ENCODE results near the gene HLX. TPM values are rescaled to one million over a fixed set of nuclear protein-coding genes. Genes with fewer than 3 reads are reported as not detected.
A peak's percentile ranks its signal among the peaks of the same experiment; 100 is the strongest.

Gene HLX
- total and polyA plus RNA-seq, 7 experiments from 2014 or later, result 0.27 to 11.0 (median 2.1) TPM; not detected in 3

DNA sequence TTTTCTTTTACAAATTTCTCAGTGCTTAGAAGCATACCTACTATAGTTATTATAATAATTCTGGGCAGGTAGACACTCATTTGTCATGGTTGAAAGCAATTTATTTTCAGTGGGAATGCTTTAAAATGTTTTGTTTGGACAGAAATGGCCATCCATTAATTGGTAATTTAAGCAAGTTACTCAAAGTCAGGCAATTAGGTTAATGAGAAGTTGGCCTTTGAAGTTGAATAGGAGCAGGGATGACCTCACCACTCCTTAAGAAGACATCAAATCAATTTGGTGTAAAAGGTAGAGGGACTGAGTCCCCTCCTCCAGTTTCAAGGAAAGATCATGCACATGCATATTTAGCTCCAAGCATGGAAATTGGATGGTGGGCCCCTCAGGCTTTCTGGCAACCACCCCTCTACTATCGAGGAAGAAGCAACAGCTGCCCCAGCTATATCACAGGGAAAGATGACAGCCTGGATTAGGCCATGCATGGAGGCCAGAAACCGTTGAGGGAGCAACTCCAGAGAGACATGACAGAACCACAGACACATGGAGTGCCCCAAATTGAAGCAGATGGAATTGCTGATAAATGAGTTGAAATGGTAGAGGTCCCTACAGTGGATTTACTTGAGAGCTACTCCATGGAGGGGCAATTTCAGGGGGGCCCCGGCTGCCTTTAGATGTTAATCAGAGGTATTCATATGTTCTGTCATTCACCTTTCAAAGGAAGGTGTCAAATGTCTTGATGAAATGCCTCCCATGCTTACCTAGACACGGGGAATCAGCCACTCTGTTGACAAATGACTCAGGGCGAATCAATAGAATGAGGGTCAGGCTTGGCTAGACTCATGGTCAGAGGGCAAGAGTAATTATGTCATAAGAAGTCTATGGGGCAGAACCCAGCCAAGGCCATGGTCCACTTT is 26.7 kb downstream of the HLX start:
- Histone ChIP-seq H3K4me1 (ENCODE audit: control insufficient read depth in 2 of 2, insufficient read depth in 2 of 2, low read length in 2 of 2) (no peaks in the 10 kb centered on the region), H3K27ac (ENCODE audit: low read depth, low read length) (no peak overlapping the region), H3K9me3 (ENCODE audit: control insufficient read depth in 2 of 3, low read length in 3 of 3) (no peaks in the 10 kb centered on the region), H3K27me3 (ENCODE audit: control insufficient read depth in 2 of 2, insufficient read depth in 2 of 2, low read length in 2 of 2) (no peaks in the 10 kb centered on the region), H3K36me3 (ENCODE audit: control insufficient read depth in 2 of 3, insufficient read depth in 3 of 3, low read length in 3 of 3) (no peaks in the 10 kb centered on the region), H3K4me3 (ENCODE audit: low read length) (no peak overlapping the region)
- intact Hi-C loops (cut with micrococcal nuclease), result no loop called here
- no peak for DNase-seq
- POLR2A ChIA-PET, result no interaction called here
- Mint-ChIP-seq H3K27ac (no peak overlapping the region), H3K4me1 (no peaks in the 10 kb centered on the region), H3K27me3 (peaks cover 0 to 41% (median 12%) of the 10 kb centered on the region in 5 donors), H3K9me3 (peaks cover 0 to 3% (median 0%) of the 10 kb centered on the region in 11 donors), H3K4me3 (no peak overlapping the region), H3K36me3 (no peaks in the 10 kb centered on the region)
- CTCF ChIA-PET, result no interaction called here
- ATAC-seq, result no peak

DNA sequence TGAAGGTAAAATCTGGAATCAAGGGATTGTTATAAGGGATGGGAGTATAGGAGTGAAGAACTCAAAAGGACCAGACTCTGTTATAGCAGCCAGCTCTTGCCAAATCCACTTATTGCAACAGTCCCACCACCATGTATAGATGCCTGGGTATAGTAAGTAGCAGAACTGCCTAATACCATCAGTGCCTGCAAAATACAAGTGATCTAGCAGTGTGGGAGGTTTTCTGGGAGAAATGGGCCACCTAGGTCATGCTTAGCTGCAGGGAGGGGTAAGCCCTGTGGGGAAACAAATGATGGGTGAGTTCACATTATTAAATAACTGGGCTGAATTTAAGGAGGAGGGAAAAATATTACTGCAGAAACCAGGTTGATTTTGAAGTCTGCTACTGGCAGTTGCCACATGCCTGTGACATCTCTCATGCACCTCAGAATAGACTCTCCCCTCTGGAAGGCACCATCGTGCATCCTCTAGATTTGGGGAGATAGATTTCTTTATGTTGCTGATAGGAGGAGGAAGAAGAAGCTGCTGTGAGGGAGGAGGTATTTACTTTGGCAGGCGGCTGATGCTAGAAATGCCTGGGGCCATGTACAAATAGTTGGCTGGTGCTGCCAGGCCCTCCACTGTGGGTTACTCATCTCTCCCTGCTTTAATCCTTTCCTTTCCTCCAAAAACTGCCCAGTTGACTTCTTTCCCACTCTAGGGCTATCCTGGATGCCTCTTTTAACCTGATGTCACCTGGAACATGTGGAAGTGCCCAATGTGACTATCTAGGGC is 27.5 kb downstream of the HLX start:
- ChIA-PET POLR2A (no interaction called here), CTCF (no interaction called here)
- no peaks in the 10 kb centered on the region for H3K27me3 ChIP-seq (ENCODE audit: control insufficient read depth in 2 of 2, insufficient read depth in 2 of 2, low read length in 2 of 2)
- Mint-ChIP-seq H3K9me3 (peaks cover 0 to 3% (median 0%) of the 10 kb centered on the region in 11 donors), H3K27me3 (peaks cover 0 to 37% (median 20%) of the 10 kb centered on the region in 5 donors), H3K4me3 (no peak overlapping the region), H3K36me3 (no peaks in the 10 kb centered on the region), H3K4me1 (no peaks in the 10 kb centered on the region), H3K27ac (no peak overlapping the region)
- no peak overlapping the region for H3K4me3 ChIP-seq (ENCODE audit: low read length)
- H3K27ac ChIP-seq (ENCODE audit: low read depth, low read length), result no peak overlapping the region
- H3K4me1 ChIP-seq (ENCODE audit: control insufficient read depth in 2 of 2, insufficient read depth in 2 of 2, low read length in 2 of 2), result no peaks in the 10 kb centered on the region
- intact Hi-C loops (cut with micrococcal nuclease), result no loop called here
- H3K9me3 ChIP-seq (ENCODE audit: control insufficient read depth in 2 of 3, low read length in 3 of 3), result no peaks in the 10 kb centered on the region
- DNase-seq (no peak), ATAC-seq (no peak)
- no peaks in the 10 kb centered on the region for H3K36me3 ChIP-seq (ENCODE audit: control insufficient read depth in 2 of 3, insufficient read depth in 3 of 3, low read length in 3 of 3)

DNA sequence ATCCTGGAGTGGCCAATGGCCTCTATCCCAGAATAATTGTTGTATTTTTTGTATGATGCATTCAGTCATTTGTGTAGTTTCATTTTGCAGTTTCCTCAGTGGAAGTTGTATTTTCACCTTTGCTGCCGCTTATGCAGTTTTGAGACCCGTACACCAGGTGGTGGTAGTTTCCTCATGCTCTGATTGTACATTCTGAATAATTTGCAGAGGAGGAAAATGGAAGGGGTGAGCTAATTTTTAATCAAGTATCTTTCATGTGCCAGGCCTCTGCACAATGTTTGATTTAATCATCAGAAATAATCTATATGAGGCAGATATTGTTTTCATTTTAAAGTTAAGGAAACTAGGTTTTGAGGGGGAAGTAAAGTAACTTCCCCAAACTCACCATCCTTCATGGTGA is 29.5 kb downstream of the HLX start:
- Mint-ChIP-seq H3K27me3 (peaks cover under 1 to 45% (median 20%) of the 10 kb centered on the region in 5 donors), H3K4me3 (no peak overlapping the region), H3K4me1 (no peaks in the 10 kb centered on the region), H3K36me3 (no peaks in the 10 kb centered on the region), H3K27ac (no peak overlapping the region), H3K9me3 (peaks cover 0 to 3% (median 0%) of the 10 kb centered on the region in 11 donors)
- ATAC-seq, result no peak
- Histone ChIP-seq H3K9me3 (ENCODE audit: control insufficient read depth in 2 of 3, low read length in 3 of 3) (no peaks in the 10 kb centered on the region), H3K27ac (ENCODE audit: low read depth, low read length) (no peak overlapping the region), H3K27me3 (ENCODE audit: control insufficient read depth in 2 of 2, insufficient read depth in 2 of 2, low read length in 2 of 2) (no peaks in the 10 kb centered on the region), H3K4me1 (ENCODE audit: control insufficient read depth in 2 of 2, insufficient read depth in 2 of 2, low read length in 2 of 2) (no peaks in the 10 kb centered on the region), H3K4me3 (ENCODE audit: low read length) (no peak overlapping the region), H3K36me3 (ENCODE audit: control insufficient read depth in 2 of 3, insufficient read depth in 3 of 3, low read length in 3 of 3) (no peaks in the 10 kb centered on the region)
- DNase-seq, result no peak
- POLR2A ChIA-PET, result no interaction called here
- CTCF ChIA-PET, result no interaction called here
- intact Hi-C loops (cut with micrococcal nuclease), result no loop called here

DNA sequence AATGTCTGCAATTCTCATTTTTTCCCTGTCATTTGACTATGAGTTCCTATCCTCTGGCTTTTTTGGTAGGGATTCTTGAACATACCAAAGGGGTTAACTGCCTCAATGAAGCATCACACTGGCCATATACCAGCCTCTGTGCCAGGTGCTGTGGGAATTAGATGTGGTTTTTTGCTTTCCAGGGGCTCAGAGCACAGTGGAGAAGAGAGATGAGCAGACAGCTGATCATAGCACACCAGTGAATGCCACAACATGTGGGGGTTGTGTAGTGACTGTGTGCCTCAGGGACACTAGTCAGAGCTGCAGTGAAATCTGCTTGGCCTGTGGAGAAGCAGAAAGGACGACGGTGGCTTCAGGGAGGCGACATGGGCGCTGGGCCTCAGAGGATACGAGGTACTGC is 30.8 kb downstream of the HLX start:
- Mint-ChIP-seq H3K36me3 (no peaks in the 10 kb centered on the region), H3K4me3 (no peak overlapping the region), H3K27ac (no peak overlapping the region), H3K4me1 (peaks cover 0 to 2% (median 0%) of the 10 kb centered on the region in 7 donors), H3K27me3 (peaks cover 8 to 48% (median 25%) of the 10 kb centered on the region in 5 donors), H3K9me3 (peaks cover 0 to 3% (median 0%) of the 10 kb centered on the region in 11 donors)
- ATAC-seq (no peak), DNase-seq (no peak)
- Histone ChIP-seq H3K4me3 (ENCODE audit: low read length) (no peak overlapping the region), H3K4me1 (ENCODE audit: control insufficient read depth in 2 of 2, insufficient read depth in 2 of 2, low read length in 2 of 2) (no peaks in the 10 kb centered on the region), H3K36me3 (ENCODE audit: control insufficient read depth in 2 of 3, insufficient read depth in 3 of 3, low read length in 3 of 3) (no peaks in the 10 kb centered on the region), H3K27ac (ENCODE audit: low read depth, low read length) (no peak overlapping the region), H3K9me3 (ENCODE audit: control insufficient read depth in 2 of 3, low read length in 3 of 3) (no peaks in the 10 kb centered on the region), H3K27me3 (ENCODE audit: control insufficient read depth in 2 of 2, insufficient read depth in 2 of 2, low read length in 2 of 2) (no peaks in the 10 kb centered on the region)
- ChIA-PET CTCF (no interaction called here), POLR2A (no interaction called here)
- intact Hi-C loops (cut with micrococcal nuclease), result no loop called here

DNA sequence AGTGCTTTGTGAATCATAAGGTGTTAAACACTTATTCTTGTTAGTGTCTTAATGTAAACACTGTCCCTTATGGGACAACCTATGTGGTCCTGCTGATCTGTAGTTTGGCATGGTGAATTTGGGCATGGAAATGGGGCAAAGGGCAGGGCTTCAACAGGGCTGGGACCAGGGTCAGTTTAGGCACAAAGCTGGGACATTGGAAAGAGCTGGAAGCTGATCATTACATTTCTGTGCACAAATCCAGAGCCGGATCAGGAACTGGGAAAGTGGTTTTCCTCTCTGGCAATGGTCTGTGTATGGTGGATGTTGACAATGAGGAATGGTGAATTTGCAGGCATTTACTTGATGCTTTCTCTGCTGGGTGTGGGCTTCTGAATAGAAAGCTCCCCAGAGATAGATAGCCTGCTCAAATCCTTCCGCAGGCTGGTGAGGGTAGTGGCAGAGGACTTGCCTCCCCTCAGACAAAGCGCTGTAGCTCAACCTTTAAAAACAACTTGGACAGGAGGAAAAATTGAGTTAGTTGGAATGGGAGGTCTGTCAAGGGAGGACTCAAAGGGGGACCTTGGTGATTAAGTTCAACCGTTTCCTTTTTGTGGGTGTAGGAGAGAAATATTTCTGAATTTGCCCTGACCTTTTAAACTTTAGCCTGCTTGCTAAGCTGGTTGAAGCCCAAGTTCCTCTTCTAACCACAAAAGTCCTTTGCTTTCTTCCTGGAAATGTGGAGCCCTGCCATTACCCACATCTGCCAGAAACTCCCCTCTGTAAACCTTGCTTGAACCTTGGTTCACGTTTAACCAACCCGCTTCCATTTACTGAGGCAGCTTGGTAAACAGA is 35.3 kb downstream of the HLX start:
- no peak overlapping the region for H3K4me3 ChIP-seq (ENCODE audit: low read length)
- POLR2A ChIA-PET, result no interaction called here
- no peaks in the 10 kb centered on the region for H3K9me3 ChIP-seq (ENCODE audit: control insufficient read depth in 2 of 3, low read length in 3 of 3)
- ATAC-seq (peak; percentile 40), DNase-seq (no peak)
- intact Hi-C loops (cut with micrococcal nuclease), result no loop called here
- CTCF ChIA-PET, result no interaction called here
- Mint-ChIP-seq H3K4me1 (peaks cover 0 to 2% (median 0%) of the 10 kb centered on the region in 7 donors), H3K36me3 (no peaks in the 10 kb centered on the region), H3K27me3 (peaks cover 11 to 45% (median 27%) of the 10 kb centered on the region in 5 donors), H3K9me3 (peaks cover 0 to 3% (median 0%) of the 10 kb centered on the region in 11 donors), H3K27ac (peak overlapping the region in 1 of 9 donors; percentile 76), H3K4me3 (no peak overlapping the region)
- no peaks in the 10 kb centered on the region for H3K27me3 ChIP-seq (ENCODE audit: control insufficient read depth in 2 of 2, insufficient read depth in 2 of 2, low read length in 2 of 2)
- H3K4me1 ChIP-seq (ENCODE audit: control insufficient read depth in 2 of 2, insufficient read depth in 2 of 2, low read length in 2 of 2), result no peaks in the 10 kb centered on the region
- H3K27ac ChIP-seq (ENCODE audit: low read depth, low read length), result no peak overlapping the region
- no peaks in the 10 kb centered on the region for H3K36me3 ChIP-seq (ENCODE audit: control insufficient read depth in 2 of 3, insufficient read depth in 3 of 3, low read length in 3 of 3)

DNA sequence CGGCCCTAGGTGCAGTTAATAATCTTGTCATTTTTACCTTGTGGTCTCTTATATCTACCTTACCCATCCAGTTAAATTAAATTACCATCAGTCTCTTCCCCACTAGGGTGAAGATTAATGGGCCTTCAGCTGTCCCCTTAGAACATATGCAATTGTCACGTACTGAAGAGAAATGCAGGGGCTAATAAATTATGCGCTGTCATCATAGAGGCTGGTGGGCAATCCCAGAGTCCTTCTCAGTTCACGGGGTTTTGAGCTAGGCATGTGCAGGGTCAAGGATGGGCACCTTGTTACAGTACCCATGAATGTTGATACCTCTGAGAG is 35.8 kb downstream of the HLX start:
- no peaks in the 10 kb centered on the region for H3K27me3 ChIP-seq (ENCODE audit: control insufficient read depth in 2 of 2, insufficient read depth in 2 of 2, low read length in 2 of 2)
- no peak overlapping the region for H3K27ac Mint-ChIP-seq
- POLR2A ChIA-PET, result no interaction called here

More for the DNA sequence above, 35.8 kb downstream of the HLX start:
- H3K9me3 ChIP-seq (ENCODE audit: control insufficient read depth in 2 of 3, low read length in 3 of 3), result no peaks in the 10 kb centered on the region
- H3K36me3 Mint-ChIP-seq, result no peaks in the 10 kb centered on the region
- peaks cover 11 to 45% (median 28%) of the 10 kb centered on the region in 5 donors for H3K27me3 Mint-ChIP-seq
- ATAC-seq, result no peak
- no peaks in the 10 kb centered on the region for H3K36me3 ChIP-seq (ENCODE audit: control insufficient read depth in 2 of 3, insufficient read depth in 3 of 3, low read length in 3 of 3)
- H3K4me1 ChIP-seq (ENCODE audit: control insufficient read depth in 2 of 2, insufficient read depth in 2 of 2, low read length in 2 of 2), result no peaks in the 10 kb centered on the region
- intact Hi-C loops (cut with micrococcal nuclease), result no loop called here
- CTCF ChIA-PET, result no interaction called here
- H3K9me3 Mint-ChIP-seq, result no peaks in the 10 kb centered on the region
- H3K4me3 Mint-ChIP-seq, result no peak overlapping the region
- H3K27ac ChIP-seq (ENCODE audit: low read depth, low read length), result no peak overlapping the region
- DNase-seq, result no peak
- H3K4me3 ChIP-seq (ENCODE audit: low read length), result no peak overlapping the region
- H3K4me1 Mint-ChIP-seq, result peaks cover 0 to 2% (median 0%) of the 10 kb centered on the region in 7 donors

All from naive thymus-derived CD4-positive, alpha-beta T cell (primary cell).